CD14-positive monocyte (primary cell): ENCODE measurements around the gene SSTR3. TPM values are rescaled to one million over a fixed set of nuclear protein-coding genes. Genes with fewer than 3 reads are reported as not detected.

ENCODE experiments used
- DNase-seq, 3 donors: peaks; one replicate each; pipeline ENCODE4 v3.0.0-alpha.2; 2011 to 2022
- H2AFZ ChIP-seq: 2 replicates; pipeline ENCODE4 v1.6.0; 2012; ENCODE audit warnings: mild to moderate bottlenecking, low read depth, low read length, inconsistent platforms; ENCODE audit not compliant: insufficient read depth, poor library complexity, severe bottlenecking
- H3K27ac ChIP-seq, 2 donors: 1 replicate in 1 of 2; 2 replicates in 1 of 2; pipeline ENCODE4 v1.5.1; 2012 to 2013; ENCODE audit warnings: low read length in 2 of 2, control low read depth in 1 of 2, inconsistent platforms in 1 of 2, low read depth in 1 of 2, mild to moderate bottlenecking in 1 of 2
- H3K27me3 ChIP-seq, 2 donors: one replicate each; pipeline versions ENCODE4 v1.6.0 to v1.6.1; 2011 to 2013; ENCODE audit warnings: low read length in 2 of 2; ENCODE audit not compliant: control insufficient read depth in 2 of 2, insufficient read depth in 2 of 2
- H3K36me3 ChIP-seq, 2 donors: replicated peaks in 1 of 2; 1 replicate in 1 of 2; 2 replicates in 1 of 2; pipeline versions ENCODE4 v1.5.1 to v1.6.1; 2012 to 2013; ENCODE audit warnings: low read length in 2 of 2, control low read depth in 1 of 2, inconsistent platforms in 1 of 2, mild to moderate bottlenecking in 1 of 2; ENCODE audit not compliant: insufficient read depth in 2 of 2, control insufficient read depth in 1 of 2
- H3K4me1 ChIP-seq, 2 donors: 1 replicate in 1 of 2; 2 replicates in 1 of 2; pipeline versions ENCODE4 v1.5.1 to v1.6.1; 2012 to 2013; ENCODE audit warnings: low read length in 2 of 2, control low read depth in 1 of 2, inconsistent platforms in 1 of 2, mild to moderate bottlenecking in 1 of 2, moderate library complexity in 1 of 2; ENCODE audit not compliant: insufficient read depth in 2 of 2, control insufficient read depth in 1 of 2
- H3K4me2 ChIP-seq: replicated peaks from 2 replicates; pipeline ENCODE3; 2012; ENCODE audit warnings: low read length, moderate library complexity, mild to moderate bottlenecking; ENCODE audit not compliant: poor library complexity, severe bottlenecking; ENCODE audit errors: extremely low read depth
- H3K4me3 ChIP-seq, 3 experiments: fragments of 200-600 bp in 1 of 3; sonication (generic) in 1 of 3; replicated peaks in 1 of 3; 1 replicate in 2 of 3; 2 replicates in 1 of 3; pipeline ENCODE4 v1.5.1; 2011 to 2013; ENCODE audit warnings: low read length in 3 of 3, mild to moderate bottlenecking in 3 of 3, control low read depth in 2 of 3, low read depth in 2 of 3, inconsistent platforms in 1 of 3, moderate library complexity in 1 of 3
- H3K79me2 ChIP-seq: 2 replicates; pipeline ENCODE4 v1.6.0; 2012; ENCODE audit warnings: mild to moderate bottlenecking, control low read depth, inconsistent platforms, low read length, moderate library complexity; ENCODE audit not compliant: insufficient read depth
- H3K9ac ChIP-seq: 2 replicates; pipeline ENCODE4 v1.6.0; 2017; ENCODE audit warnings: low read length, mild to moderate bottlenecking; ENCODE audit not compliant: insufficient read depth, poor library complexity, severe bottlenecking
- H3K9me3 ChIP-seq, 2 donors: replicated peaks in 1 of 2; 1 replicate in 1 of 2; 2 replicates in 1 of 2; pipeline versions ENCODE4 v1.5.1 to v1.6.1; 2012 to 2013; ENCODE audit warnings: low read length in 2 of 2, control low read depth in 1 of 2; ENCODE audit not compliant: control insufficient read depth in 1 of 2, insufficient read depth in 1 of 2
- H4K20me1 ChIP-seq: 2 replicates; pipeline ENCODE4 v1.6.0; 2012; ENCODE audit warnings: mild to moderate bottlenecking, low read length, control low read depth, moderate library complexity; ENCODE audit not compliant: insufficient read depth
- H3K27ac Mint-ChIP-seq, 7 donors: one replicate each; pipeline ENCODE4 v1.8.0; 2020; ENCODE audit warnings: mild to moderate bottlenecking in 7 of 7, mixed read lengths in 7 of 7, moderate library complexity in 6 of 7, inconsistent platforms in 2 of 7
- H3K27me3 Mint-ChIP-seq, 3 donors: one replicate each; pipeline ENCODE4 v1.8.0; 2021 to 2022; ENCODE audit warnings: low read depth in 3 of 3, mild to moderate bottlenecking in 3 of 3, mixed read lengths in 3 of 3, moderate library complexity in 3 of 3, inconsistent platforms in 1 of 3
- H3K36me3 Mint-ChIP-seq, 2 donors: one replicate each; pipeline ENCODE4 v1.8.0; 2020; ENCODE audit warnings: mixed read lengths in 2 of 2, inconsistent platforms in 1 of 2, mild to moderate bottlenecking in 1 of 2
- H3K4me1 Mint-ChIP-seq: one replicate; pipeline ENCODE4 v1.8.0; 2020; ENCODE audit warnings: mild to moderate bottlenecking, mixed read lengths
- H3K4me3 Mint-ChIP-seq, 2 donors: one replicate each; pipeline ENCODE4 v1.8.0; 2020; ENCODE audit warnings: mild to moderate bottlenecking in 2 of 2, mixed read lengths in 2 of 2, moderate library complexity in 1 of 2
- H3K9me3 Mint-ChIP-seq, 7 donors: one replicate each; pipeline ENCODE4 v1.8.0; 2020 to 2022; ENCODE audit warnings: mixed read lengths in 7 of 7, mild to moderate bottlenecking in 6 of 7, moderate library complexity in 6 of 7, inconsistent platforms in 2 of 7
- WGBS: methylation state at CpG from one replicate; pipeline ENCODE4 v1.1.5; 2013; ENCODE audit warnings: missing lambda C conversion rate; ENCODE audit not compliant: insufficient coverage; 5-methylcytosine and 5-hydroxymethylcytosine counted together
- intact Hi-C, 2 donors: fragments of 100-400 bp; cut with micrococcal nuclease; formaldehyde crosslinking; loops; one replicate each; pipeline versions ENCODE4 v1.15.0 to v1.15.1; 2023
- polyA plus RNA-seq, 3 donors: library from polyadenylated mRNA; depleted of rRNA in 1 of 3; unstranded in 2 of 3; stranded (reverse) in 1 of 3; fragments of 300-500 nt in 2 of 3; fragments of >200 nt in 1 of 3; fragmentation: Illumina TruSeq in 2 of 3; gene quantifications; 1 replicate in 2 of 3; 2 replicates in 1 of 3; pipeline ENCODE4 v1.2.3, GENCODE V29; 2012 to 2021
- TF ChIP-seq, protein P1 (sequence below): fragments of 200-600 bp; IDR thresholded peaks from one replicate; pipeline ENCODE4 v1.8.0; 2022; ENCODE audit warnings: antibody characterized with exemption, mild to moderate bottlenecking

Gene SSTR3
- polyA plus RNA-seq, 3 donors: 0.04 TPM; not detected in 2

DNA sequence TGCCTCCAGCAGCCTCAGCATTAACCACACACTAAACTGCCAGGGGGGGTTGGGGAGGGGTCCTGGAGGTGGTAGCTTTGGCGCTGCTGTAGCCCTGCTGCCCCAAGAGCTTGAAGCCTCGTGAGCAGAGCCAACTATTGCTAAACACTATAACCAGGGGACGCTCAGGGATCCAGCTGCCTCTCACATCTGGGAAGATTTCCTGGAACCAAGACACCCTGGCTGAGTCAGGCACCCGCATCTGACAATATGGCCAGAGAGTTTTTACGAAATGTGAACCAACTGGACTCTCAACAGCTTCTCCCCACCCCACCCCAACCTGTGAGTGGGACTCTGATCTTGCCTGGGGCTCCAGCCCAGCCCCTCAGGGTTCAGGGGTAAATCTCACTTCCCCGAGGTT is 38.6 kb downstream of the SSTR3 start:
- no peak overlapping the region for H3K4me3 Mint-ChIP-seq
- intact Hi-C loops: no loop called here
- Histone ChIP-seq H2AFZ (no peak overlapping the region), H3K27ac (no peak overlapping the region), H3K4me1 (peaks cover 34 to 35% of the 10 kb centered on the region in 2 donors), H4K20me1 (no peaks in the 10 kb centered on the region), H3K4me2 (no peak overlapping the region), H3K36me3 (no peaks in the 10 kb centered on the region), H3K4me3 (no peak overlapping the region), H3K9ac (no peak overlapping the region), H3K9me3 (no peaks in the 10 kb centered on the region), H3K79me2 (no peaks in the 10 kb centered on the region), H3K27me3 (no peaks in the 10 kb centered on the region)
- TF ChIP-seq, protein P1, sequence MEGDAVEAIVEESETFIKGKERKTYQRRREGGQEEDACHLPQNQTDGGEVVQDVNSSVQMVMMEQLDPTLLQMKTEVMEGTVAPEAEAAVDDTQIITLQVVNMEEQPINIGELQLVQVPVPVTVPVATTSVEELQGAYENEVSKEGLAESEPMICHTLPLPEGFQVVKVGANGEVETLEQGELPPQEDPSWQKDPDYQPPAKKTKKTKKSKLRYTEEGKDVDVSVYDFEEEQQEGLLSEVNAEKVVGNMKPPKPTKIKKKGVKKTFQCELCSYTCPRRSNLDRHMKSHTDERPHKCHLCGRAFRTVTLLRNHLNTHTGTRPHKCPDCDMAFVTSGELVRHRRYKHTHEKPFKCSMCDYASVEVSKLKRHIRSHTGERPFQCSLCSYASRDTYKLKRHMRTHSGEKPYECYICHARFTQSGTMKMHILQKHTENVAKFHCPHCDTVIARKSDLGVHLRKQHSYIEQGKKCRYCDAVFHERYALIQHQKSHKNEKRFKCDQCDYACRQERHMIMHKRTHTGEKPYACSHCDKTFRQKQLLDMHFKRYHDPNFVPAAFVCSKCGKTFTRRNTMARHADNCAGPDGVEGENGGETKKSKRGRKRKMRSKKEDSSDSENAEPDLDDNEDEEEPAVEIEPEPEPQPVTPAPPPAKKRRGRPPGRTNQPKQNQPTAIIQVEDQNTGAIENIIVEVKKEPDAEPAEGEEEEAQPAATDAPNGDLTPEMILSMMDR: no peak
- no peak overlapping the region for H3K27ac Mint-ChIP-seq
- peaks cover 0 to 4% of the 10 kb centered on the region in 2 donors for H3K36me3 Mint-ChIP-seq
- peaks cover 0 to 10% (median 6%) of the 10 kb centered on the region in 7 donors for H3K9me3 Mint-ChIP-seq
- 60% methylated on average over 2 of the region's 6 CpGs for WGBS
- H3K27me3 Mint-ChIP-seq: peaks cover 6 to 13% (median 12%) of the 10 kb centered on the region in 3 donors
- no peak for DNase-seq
- peaks cover 38% of the 10 kb centered on the region for H3K4me1 Mint-ChIP-seq

DNA sequence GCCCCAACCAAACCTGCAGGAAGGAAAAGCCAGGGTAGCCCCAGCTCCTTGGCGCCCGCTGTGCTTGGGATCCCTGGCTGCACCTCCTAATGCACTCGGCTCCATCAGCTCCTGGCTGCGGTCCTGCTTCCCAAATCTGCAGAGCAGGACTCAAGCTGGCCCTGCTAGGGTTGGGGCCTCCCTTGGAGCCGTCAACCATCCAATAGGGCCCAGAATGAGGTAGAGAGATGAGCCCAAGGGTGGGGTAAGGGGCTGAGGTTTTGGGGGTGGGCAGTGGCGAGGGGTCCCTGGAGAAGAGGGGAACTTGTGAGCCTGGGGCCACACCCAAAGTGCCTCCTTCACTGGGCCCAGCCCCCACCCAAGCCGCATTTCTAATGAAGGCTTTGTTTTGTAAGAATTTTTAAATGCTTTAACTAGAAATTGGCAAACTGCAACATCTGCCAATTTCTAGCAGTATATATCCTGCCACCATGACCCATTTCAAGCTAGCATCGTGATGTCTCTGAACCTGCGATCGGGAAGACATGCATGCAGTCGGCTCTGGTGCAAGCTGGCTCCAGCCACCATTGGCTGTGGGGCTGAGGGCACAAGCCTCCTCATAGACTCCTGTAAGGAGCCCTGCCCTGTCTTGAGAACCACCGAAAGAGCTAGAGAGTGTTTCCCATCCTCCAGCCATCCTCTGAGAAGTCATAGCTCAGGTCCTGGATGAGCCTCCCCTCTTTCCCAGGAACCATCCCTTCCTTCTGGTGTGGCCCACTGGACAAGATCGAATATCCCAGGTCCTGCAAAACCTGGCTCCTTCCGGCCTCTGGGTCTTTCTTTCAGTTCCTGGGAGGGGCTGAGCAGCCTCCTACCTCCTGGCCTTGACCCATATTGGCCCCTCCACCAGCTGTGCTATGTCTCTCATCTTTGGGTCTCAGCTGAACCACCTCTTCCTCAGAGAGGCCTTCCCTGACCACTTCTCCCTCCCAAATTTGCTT is 39.7 kb downstream of the SSTR3 start:
- Mint-ChIP-seq H3K4me3 (no peak overlapping the region), H3K4me1 (peaks cover 26% of the 10 kb centered on the region), H3K27me3 (peaks cover 6 to 13% (median 12%) of the 10 kb centered on the region in 3 donors), H3K36me3 (peaks cover 0 to under 1% of the 10 kb centered on the region in 2 donors), H3K9me3 (peaks cover 0 to 10% (median 6%) of the 10 kb centered on the region in 7 donors), H3K27ac (no peak overlapping the region)
- H3K27me3 ChIP-seq: no peaks in the 10 kb centered on the region
- no peaks in the 10 kb centered on the region for H3K79me2 ChIP-seq
- H4K20me1 ChIP-seq: no peaks in the 10 kb centered on the region
- 94% methylated on average over 11 of the region's 14 CpGs for WGBS
- no peak overlapping the region for H2AFZ ChIP-seq
- H3K27ac ChIP-seq: no peak overlapping the region
- no peak overlapping the region for H3K9ac ChIP-seq
- no peaks in the 10 kb centered on the region for H3K9me3 ChIP-seq
- peaks cover 22 to 24% of the 10 kb centered on the region in 2 donors for H3K4me1 ChIP-seq
- TF ChIP-seq, protein P1: no peak
- no peak overlapping the region for H3K4me2 ChIP-seq
- H3K36me3 ChIP-seq: no peaks in the 10 kb centered on the region
- no peak for DNase-seq
- H3K4me3 ChIP-seq: no peak overlapping the region
- intact Hi-C loops: no loop called here
